GM12878 (cell line): ENCODE results near the gene C1QTNF5.

ENCODE experiments used
- CHD4 ChIP-seq: fragments of 200-600 bp; sonication (generic); IDR thresholded peaks from 2 replicates; pipeline ENCODE4 v1.6.1; 2016; ENCODE audit warnings: mild to moderate bottlenecking
- EZH2 ChIP-seq: IDR thresholded peaks from 2 replicates; pipeline ENCODE4 v1.6.1; 2012; ENCODE audit warnings: low read depth, mild to moderate bottlenecking, control low read depth, inconsistent platforms, low read length, borderline replicate concordance; ENCODE audit not compliant: control insufficient read depth
- ZNF24 ChIP-seq: fragments of 450-650 bp; IDR thresholded peaks from 2 replicates; pipeline ENCODE4 v1.6.1; 2017; ENCODE audit warnings: antibody characterized with exemption, mild to moderate bottlenecking
- TF ChIP-seq, protein P1 (sequence below), 3 experiments: IDR thresholded peaks in 2 of 3; conservative IDR thresholded peaks in 1 of 3; 2 replicates each; pipeline ENCODE4 v1.5.1; 2011; ENCODE audit warnings: low read depth in 3 of 3, low read length in 3 of 3, mild to moderate bottlenecking in 3 of 3, control low read depth in 2 of 3, moderate library complexity in 2 of 3, inconsistent platforms in 1 of 3, mixed read lengths in 1 of 3; ENCODE audit not compliant: control insufficient read depth in 2 of 3, insufficient read depth in 1 of 3; ENCODE audit errors: extremely low read depth in 1 of 3

DNA sequence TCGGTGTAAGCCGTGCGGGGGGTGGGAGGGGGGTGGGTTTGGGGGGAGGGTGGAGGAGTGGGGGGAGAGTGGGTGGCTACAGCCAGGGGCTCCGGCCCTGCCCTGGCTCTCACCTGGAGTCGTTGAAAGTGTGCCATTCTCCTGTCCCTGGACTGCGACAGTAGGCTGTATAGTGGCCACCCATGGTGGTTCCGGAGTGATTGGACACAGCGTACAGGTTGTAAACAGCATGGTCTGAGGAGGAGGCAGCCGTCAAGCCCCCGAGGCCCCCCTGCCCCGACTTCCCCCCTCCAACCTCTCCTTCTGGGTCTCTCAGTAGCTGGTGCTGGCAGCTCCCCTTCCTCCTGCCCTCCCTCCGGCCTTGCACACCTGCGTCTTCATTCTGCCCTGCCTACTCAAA is 16.4 kb upstream of the C1QTNF5 start:
- TF ChIP-seq CHD4 (no peak), EZH2 (no peak), ZNF24 (no peak)
- TF ChIP-seq, protein P1, sequence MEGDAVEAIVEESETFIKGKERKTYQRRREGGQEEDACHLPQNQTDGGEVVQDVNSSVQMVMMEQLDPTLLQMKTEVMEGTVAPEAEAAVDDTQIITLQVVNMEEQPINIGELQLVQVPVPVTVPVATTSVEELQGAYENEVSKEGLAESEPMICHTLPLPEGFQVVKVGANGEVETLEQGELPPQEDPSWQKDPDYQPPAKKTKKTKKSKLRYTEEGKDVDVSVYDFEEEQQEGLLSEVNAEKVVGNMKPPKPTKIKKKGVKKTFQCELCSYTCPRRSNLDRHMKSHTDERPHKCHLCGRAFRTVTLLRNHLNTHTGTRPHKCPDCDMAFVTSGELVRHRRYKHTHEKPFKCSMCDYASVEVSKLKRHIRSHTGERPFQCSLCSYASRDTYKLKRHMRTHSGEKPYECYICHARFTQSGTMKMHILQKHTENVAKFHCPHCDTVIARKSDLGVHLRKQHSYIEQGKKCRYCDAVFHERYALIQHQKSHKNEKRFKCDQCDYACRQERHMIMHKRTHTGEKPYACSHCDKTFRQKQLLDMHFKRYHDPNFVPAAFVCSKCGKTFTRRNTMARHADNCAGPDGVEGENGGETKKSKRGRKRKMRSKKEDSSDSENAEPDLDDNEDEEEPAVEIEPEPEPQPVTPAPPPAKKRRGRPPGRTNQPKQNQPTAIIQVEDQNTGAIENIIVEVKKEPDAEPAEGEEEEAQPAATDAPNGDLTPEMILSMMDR (IDR thresholded peaks at IDR 0.05 in 2 of 3, conservative IDR thresholded peaks at IDR 0.05 in 1 of 3; ENCODE audit: control insufficient read depth in 2 of 3, extremely low read depth in 1 of 3, insufficient read depth in 1 of 3, low read depth in 3 of 3, low read length in 3 of 3), result no peak
